ENCODE data around the gene IL1R1.

Gene IL1R1

DNA sequence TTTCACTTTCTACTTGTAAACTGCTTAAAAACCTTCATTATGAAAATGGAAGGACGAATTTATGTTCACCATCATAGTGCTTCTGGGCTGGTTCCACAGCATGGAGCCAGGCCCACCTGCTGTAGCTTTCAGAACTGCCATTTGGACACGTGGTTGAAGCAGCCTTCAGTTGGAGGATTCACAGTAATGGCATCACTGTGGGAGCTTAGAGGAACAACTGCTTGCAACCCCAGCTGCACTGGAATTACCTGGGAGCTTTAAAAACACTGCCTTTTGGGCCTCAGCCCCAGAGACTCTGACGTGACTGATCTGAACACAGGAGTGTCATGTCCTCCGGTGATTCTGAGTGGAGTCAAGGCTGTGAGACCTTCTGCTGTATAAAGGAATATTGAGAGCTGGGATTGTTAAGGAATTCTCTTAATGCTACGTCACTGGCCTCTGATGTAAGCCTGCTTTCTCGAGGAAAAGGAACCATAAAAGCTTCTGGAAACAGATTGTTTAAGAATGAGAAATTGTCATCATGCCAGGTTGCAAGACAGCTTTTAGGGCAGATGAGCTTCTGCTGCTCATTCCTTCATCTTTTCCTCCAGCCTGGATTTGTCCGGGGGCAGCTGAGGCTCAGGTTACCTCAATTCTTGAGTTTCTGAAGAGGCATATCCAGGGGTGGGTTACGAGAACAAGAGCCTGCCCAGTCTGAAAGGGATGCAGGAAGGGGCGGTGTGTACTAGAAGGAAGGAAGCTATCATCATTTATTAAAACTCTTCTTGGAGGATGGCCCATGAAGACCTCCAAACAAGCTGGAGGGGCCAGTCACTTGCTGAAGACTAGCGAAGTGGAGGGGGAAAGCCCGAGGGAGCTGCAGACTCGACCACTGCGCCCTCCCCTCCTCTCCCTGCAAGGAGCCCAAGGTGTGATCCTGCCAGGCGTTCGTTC lies 1.3 kb upstream of the IL1R1 start:
- no peak for DNase-seq

DNA sequence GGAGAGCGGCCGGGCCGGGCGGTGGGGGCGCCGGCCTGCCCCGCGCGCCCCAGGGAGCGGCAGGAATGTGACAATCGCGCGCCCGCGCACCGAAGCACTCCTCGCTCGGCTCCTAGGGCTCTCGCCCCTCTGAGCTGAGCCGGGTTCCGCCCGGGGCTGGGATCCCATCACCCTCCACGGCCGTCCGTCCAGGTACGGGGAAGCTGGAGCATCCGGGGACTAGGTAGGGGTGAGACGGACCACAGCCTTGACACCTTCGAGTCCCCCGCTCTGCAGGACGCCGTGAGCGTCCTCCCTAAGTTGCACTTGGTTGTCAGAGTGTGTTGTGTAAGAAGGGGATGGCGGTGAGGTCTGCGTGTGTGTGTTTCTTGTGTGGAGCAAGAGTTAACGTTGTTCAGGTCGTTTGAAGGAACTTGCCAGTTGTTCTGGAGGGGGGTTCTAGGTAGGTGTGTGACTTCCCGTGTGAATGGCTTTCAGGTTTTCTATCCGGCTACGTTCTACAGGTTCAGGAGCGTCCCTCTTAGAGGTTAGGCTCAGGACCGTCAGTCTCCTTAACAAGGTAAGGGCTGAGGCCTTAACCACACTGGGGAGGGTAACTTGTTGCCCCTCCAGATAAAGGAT lies 393 bp downstream of the IL1R1 start:
- DNase-seq, result no peak

DNA sequence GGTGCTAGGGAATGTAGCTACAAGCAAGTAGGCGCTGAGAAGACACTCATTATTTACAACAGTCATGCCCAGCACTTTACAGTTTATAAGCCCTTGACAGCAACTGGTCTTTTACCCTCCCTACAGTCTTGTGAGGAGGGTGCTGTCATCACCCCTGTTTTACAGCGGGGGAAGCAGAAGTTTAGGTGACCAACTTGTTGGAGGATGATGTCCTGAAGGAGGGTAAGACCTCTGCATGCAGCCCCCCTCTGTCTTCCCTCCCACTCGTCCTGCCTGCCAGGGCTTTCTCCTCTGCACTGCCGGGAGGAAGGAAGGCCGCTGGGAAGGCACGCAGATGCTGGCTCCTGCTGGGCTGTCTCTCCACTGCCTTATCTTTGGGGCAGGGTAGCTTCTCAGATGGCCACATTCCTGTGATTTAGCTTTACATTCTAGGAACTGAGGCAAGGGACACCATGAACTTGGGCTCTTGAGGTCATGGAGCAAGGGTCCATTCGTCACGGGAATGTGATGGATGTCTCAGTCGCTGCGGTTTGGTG lies 972 bp downstream of the IL1R1 start:
- no peak for DNase-seq

- DNase-seq, result no peak
Measured at GRCh38 chr2:102144128-102144527, 1.6 kb downstream of the IL1R1 start.

- no peak for DNase-seq
Measured at GRCh38 chr2:102145107-102145506, 2.6 kb downstream of the IL1R1 start.

DNA sequence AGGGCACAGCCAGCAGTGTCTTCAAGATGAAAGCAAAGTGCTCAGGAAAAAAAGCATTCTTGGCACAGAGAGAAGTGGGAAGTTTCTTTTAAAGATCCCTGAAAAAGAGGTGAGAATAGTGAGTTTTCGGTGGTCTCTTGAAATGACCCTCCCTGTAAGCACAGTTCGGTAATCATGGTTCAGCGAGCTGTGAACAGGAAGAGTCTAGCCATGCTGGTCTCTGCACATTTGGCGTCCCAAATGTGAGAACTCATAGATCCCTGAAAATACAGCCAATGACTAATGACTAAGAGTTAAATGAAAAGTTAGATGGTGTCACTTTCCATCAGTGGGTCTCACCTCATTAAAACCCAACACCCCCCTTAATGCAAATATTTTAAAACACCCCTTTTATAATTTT lies 3.4 kb downstream of the IL1R1 start:
- no peak for DNase-seq

DNA sequence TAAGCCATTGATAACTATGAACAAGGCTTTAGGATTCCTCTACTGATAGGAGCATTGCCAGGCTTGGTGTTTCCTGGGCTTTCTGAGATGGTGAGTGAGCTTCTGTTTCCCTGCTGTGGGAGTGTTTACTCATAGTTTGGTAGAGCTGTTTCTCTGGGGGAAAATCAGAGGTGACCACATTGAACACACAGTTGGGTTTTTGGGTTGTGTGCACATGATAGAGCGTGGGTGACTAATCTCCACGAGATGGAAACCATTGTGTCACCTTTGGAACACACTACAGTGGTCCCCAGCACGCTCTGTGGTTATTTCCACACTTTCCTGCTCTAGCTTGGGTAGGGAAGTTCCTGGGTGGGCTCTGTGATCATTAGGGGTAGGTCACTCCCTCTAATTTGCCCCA lies 5.4 kb downstream of the IL1R1 start:
- no peak for DNase-seq

DNA sequence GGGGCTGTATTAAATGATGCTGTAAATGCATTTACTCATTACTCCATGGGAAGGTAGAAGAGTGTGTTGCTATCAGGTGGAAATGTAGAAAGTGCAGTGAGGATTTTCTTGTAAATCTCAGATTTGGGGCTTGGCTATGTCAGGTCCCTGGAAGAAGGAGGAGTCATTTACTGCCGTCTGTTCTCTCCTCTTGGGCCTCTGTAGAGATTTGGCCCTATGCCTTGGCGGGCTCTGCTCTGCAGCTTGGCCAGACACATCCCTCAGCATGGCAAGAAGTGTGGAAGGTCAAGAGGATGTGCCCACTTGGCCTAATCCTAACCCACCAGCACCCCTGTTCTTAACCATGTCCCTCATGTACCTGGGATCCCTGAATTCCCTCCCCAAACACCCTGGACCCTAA lies 6.7 kb downstream of the IL1R1 start:
- no peak for DNase-seq

- DNase-seq, result no peak
Measured at GRCh38 chr2:102149644-102150455, 7.3 kb downstream of the IL1R1 start.

DNA sequence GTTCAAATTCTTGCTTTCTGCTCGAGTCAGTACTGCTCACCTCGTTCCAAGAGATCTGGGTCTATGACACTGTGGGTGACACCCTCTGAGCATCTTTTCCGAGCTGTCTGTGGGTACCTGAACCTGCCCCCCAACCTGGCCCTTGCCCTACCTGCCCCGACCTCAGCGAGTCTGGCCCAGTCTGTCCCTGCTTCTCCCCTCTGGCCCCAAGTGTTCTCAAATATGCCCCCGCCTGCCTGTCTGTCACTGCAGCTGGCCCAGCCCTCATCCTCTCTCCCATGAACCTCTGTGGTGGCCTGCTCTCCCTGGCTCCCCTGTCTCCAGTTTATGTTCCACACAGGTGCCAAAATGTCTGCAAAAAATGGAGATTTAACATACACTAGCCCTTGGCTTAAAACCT lies 11.8 kb downstream of the IL1R1 start:
- DNase-seq, result no peak

GRCh38 chr2:102154946-102155702 lies 12.6 kb downstream of the IL1R1 start:
- DNase-seq, result no peak

DNA sequence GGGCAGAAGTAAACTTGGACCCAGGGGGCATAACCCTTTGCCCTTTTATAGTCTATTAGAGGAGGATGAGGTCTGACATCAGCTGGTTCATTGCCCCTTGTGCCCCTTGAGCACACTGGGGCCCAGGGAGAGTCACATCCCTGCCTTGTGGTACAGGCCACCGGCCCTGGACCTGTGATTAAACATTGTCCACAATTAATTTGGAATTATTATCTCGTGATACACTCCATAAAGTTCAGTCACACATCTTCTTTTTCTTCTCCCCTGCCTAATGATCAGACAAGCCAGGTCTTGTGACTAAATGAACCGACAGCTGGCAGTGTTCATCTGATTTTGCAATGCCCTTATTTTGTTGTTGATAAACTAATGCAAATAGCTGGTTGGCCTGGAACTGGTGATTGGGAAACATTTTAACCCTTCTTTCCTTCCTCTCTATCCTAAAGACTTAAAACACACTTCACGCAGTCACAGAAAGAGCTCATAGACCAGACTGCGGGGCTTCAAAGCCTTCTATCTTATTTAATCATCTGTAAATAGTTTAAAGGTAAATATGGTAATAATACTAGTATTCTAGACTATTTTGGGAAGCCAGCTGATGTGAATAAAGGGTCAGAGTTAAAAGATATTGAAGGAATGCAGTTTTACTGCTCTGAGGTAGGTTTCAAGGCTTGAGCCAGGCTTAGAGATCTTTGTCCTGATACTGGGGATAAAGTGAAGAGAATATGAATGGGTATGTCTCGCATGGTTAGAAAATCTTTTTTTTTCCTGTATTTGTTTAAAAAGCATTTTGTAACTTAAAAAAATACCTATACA lies 13.4 kb downstream of the IL1R1 start:
- no peak for DNase-seq

DNA sequence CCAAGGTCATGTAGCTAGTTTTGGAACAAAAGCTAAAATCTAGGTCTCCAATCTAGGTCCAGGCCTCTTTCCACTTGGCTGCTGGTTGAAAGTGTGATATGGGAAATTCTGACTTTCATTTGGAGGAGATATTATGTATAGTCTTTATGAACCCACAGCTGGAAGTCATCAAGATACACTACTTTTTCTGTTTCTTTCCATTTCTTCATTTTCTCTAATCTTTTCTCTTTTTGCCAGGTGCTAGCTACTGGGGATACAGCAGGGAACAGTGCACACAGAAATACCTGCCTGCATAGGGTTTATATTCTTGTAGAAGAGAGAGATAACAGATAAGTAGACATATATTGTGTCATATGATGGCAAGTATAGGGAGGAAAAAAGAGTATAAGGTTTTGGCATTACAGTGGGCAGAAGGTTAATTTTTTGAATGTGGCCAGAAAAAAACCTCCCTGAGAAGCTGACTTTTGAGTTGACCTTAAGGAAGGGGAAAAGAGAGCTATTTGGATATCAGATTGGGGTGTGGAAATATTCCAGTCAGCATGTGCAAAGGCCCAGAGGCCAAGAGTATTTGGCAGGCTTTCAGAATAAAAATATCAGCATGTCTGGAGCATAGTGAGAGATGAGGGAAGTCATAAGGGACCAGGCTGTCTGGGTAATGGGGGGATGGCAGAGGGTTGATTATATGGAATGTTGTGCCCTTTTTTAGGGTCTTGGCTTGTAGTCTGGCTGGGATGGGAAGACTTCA lies 15.6 kb downstream of the IL1R1 start:
- no peak for DNase-seq

- no peak for DNase-seq
Measured at GRCh38 chr2:102159295-102159694, 16.7 kb downstream of the IL1R1 start.

GRCh38 chr2:102166189-102166845 lies 23.8 kb downstream of the IL1R1 start:
- DNase-seq, result no peak

- no peak for DNase-seq
Measured at GRCh38 chr2:102168026-102168771, 25.7 kb downstream of the IL1R1 start.

- DNase-seq, result no peak
Measured at GRCh38 chr2:102171946-102172345, 29.4 kb downstream of the IL1R1 start.

- DNase-seq, result no peak
Measured at GRCh38 chr2:102172745-102173144, 30.2 kb downstream of the IL1R1 start.

DNA sequence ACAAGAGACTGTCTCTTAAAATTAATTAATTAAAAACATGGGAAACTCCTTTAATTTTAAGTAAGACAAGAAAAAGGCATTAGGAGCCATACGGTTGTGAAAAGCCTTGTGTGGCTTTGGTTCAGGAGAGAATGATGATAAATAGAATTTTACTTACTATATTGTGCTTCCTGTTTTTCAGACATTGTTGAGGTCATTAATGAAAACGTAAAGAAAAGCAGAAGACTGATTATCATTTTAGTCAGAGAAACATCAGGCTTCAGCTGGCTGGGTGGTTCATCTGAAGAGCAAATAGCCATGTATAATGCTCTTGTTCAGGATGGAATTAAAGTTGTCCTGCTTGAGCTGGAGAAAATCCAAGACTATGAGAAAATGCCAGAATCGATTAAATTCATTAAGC lies 33.6 kb downstream of the IL1R1 start:
- no peak for DNase-seq

Measured in SIG-M5 (cell line).